MM.1S (cell line): ENCODE results near the gene HOXB2.

Experiments used
- DNase-seq: peaks from one replicate; pipeline ENCODE4 v3.0.0-alpha.2; 2015
- H2AFZ ChIP-seq: fragments of 300-600 bp; sonication (generic); 2 replicates; pipeline ENCODE4 v1.6.0; 2016; ENCODE audit warnings: antibody characterized with exemption, low read length
- H3F3A ChIP-seq: fragments of 300-600 bp; sonication (generic); 2 replicates; pipeline ENCODE4 v1.6.1; 2016; ENCODE audit warnings: mild to moderate bottlenecking, antibody characterized with exemption, low read length, moderate library complexity, mixed read lengths; ENCODE audit not compliant: insufficient read depth
- H3K27ac ChIP-seq: fragments of 300-600 bp; sonication (generic); 2 replicates; pipeline ENCODE4 v1.5.1; 2016; ENCODE audit warnings: mild to moderate bottlenecking, low read length
- H3K27me3 ChIP-seq: fragments of 300-600 bp; sonication (generic); replicated peaks from 2 replicates; pipeline ENCODE4 v1.6.0; 2016; ENCODE audit warnings: low read length; ENCODE audit not compliant: insufficient read depth
- H3K36me3 ChIP-seq: fragments of 300-600 bp; sonication (generic); replicated peaks from 2 replicates; pipeline ENCODE4 v1.6.1; 2016; ENCODE audit warnings: mild to moderate bottlenecking, low read length, mixed read lengths; ENCODE audit not compliant: insufficient read depth
- H3K4me1 ChIP-seq: fragments of 300-600 bp; sonication (generic); 2 replicates; pipeline ENCODE4 v1.6.1; 2016; ENCODE audit warnings: low read length, mixed read lengths
- H3K4me2 ChIP-seq: fragments of 300-600 bp; sonication (generic); 2 replicates; pipeline ENCODE4 v1.6.0; 2016; ENCODE audit warnings: low read depth, low read length
- H3K4me3 ChIP-seq: fragments of 300-600 bp; sonication (generic); 2 replicates; pipeline ENCODE4 v1.5.1; 2016; ENCODE audit warnings: low read length, mixed read lengths
- H3K79me2 ChIP-seq: fragments of 300-600 bp; sonication (generic); 2 replicates; pipeline ENCODE4 v1.6.1; 2016; ENCODE audit warnings: mixed run types, low read length, mixed read lengths
- H3K9ac ChIP-seq: fragments of 300-600 bp; sonication (generic); 2 replicates; pipeline ENCODE4 v1.6.1; 2016; ENCODE audit warnings: low read length, mixed read lengths
- H3K9me2 ChIP-seq: fragments of 300-600 bp; sonication (generic); replicated peaks from 2 replicates; pipeline ENCODE4 v1.6.1; 2016; ENCODE audit warnings: mild to moderate bottlenecking, low read length, mixed read lengths; ENCODE audit not compliant: insufficient read depth
- H3K9me3 ChIP-seq: fragments of 300-600 bp; sonication (generic); replicated peaks from 2 replicates; pipeline ENCODE4 v1.6.1; 2016; ENCODE audit warnings: mild to moderate bottlenecking, low read length, mixed read lengths; ENCODE audit not compliant: insufficient read depth
- H4K20me1 ChIP-seq: fragments of 300-600 bp; sonication (generic); 2 replicates; pipeline ENCODE4 v1.6.1; 2016; ENCODE audit warnings: mild to moderate bottlenecking, low read length, moderate library complexity, mixed read lengths; ENCODE audit not compliant: insufficient read depth
- CTCF ChIP-seq: fragments of 300-600 bp; sonication (generic); IDR thresholded peaks from 2 replicates; pipeline ENCODE4 v1.5.1; 2016; ENCODE audit warnings: antibody characterized with exemption, low read length, mixed read lengths
- EZH2 ChIP-seq: fragments of 300-600 bp; sonication (generic); optimal IDR thresholded peaks from 2 replicates; pipeline ENCODE3; 2017; ENCODE audit warnings: low read depth, mild to moderate bottlenecking, antibody characterized with exemption, low read length, mixed read lengths
- EZH2phosphoT487 ChIP-seq: fragments of 300-600 bp; sonication (generic); IDR thresholded peaks from 2 replicates; pipeline ENCODE4 v1.6.1; 2018; ENCODE audit warnings: antibody characterized with exemption, low read length

The HOXB2 gene

DNA sequence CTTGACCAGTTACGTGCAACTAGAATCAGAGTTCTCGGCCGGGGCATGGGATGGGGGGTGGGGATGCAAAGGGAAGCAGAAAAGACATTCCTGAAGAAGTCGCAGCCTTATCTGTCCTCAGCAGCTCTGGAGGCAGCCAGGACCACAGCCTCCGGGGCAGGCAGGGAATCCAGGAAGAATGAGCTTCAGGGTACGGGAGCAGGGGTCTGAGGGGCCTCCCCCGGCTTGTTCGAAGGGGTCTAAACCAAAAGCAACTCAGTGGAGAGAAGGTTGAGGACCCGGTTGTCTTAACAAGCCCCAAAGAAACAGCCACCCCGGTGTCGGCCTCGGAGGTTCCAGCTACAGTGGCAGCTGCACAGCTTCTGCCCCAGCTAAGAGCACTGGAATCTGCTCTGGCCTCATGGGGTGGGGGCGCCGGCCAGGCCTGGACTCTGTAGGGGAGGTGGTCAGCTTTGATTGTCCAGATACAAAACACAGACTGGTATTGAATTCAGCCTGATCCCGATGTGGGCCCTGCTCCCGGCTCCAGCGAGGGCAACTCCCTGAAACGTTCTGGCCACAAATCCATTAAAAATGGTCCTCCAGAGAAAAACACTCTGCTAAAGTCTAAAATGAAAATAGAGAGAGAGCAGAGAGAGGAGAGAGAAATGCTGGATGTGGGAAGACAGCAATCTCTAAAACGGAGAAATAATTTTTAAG, 25.6 kb upstream of the HOXB2 start:
- Histone ChIP-seq H3K9ac (no peak overlapping the region), H3F3A (no peaks in the 10 kb centered on the region), H3K4me3 (no peak overlapping the region), H3K27ac (no peak overlapping the region), H3K9me2 (no peaks in the 10 kb centered on the region), H3K79me2 (0 out of 2 replicates have a peak, but pooled peaks cover 3% of the 10 kb centered on the region), H3K9me3 (no peaks in the 10 kb centered on the region), H4K20me1 (no peaks in the 10 kb centered on the region), H3K27me3 (no peaks in the 10 kb centered on the region), H2AFZ (no peak overlapping the region), H3K4me2 (no peak overlapping the region), H3K36me3 (no peaks in the 10 kb centered on the region), H3K4me1 (no peaks in the 10 kb centered on the region)
- DNase-seq: no peak
- TF ChIP-seq CTCF (no peak), EZH2phosphoT487 (no peak), EZH2 (no peak)

DNA sequence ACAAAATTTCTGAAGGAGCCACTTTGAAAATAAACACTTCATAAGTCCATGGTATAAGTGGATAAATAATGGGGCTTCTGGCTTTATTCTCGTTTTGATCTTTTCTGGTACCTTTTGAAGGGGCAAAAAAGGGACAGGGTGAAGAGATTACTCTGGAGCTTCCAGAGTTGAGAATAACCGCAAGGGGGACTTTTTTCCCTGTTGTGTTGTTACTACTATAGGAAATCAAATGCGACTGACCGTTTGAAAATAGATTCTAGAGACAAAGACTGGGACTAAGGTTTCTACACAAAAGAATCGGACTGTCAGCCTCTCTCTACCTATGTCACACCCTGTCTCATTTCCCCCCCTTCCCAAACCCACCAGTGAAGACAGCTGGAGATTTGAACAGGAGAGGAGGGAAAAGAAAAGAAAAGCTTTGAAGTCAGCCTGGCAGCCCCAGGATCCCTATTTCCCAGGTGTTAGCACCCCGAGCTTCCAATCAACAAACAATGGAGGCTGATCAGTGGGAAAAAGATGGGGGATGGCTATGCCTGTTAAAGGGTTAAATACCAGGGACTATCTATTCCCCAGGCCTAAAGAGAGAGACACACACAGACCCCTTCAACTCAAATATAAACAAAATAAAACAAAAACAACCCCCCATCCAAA, 24.9 kb upstream of the HOXB2 start:
- Histone ChIP-seq H3K9me3 (no peaks in the 10 kb centered on the region), H3K36me3 (no peaks in the 10 kb centered on the region), H3K9me2 (no peaks in the 10 kb centered on the region), H4K20me1 (no peaks in the 10 kb centered on the region), H2AFZ (no peak overlapping the region), H3K79me2 (0 out of 2 replicates have a peak, but pooled peaks cover 3% of the 10 kb centered on the region), H3K4me2 (no peak overlapping the region), H3F3A (no peaks in the 10 kb centered on the region), H3K4me3 (no peak overlapping the region), H3K9ac (no peak overlapping the region), H3K4me1 (no peaks in the 10 kb centered on the region), H3K27me3 (no peaks in the 10 kb centered on the region), H3K27ac (no peak overlapping the region)
- no peak for DNase-seq
- no peak for TF ChIP-seq EZH2phosphoT487
- TF ChIP-seq EZH2: no peak
- TF ChIP-seq CTCF: no peak

GRCh38 chr17:48569240-48569582, 24.3 kb upstream of the HOXB2 start:
- Histone ChIP-seq H3K27me3 (no peaks in the 10 kb centered on the region), H3K27ac (no peak overlapping the region), H3K9me2 (no peaks in the 10 kb centered on the region), H3K79me2 (0 out of 2 replicates have a peak, but pooled peaks cover 3% of the 10 kb centered on the region), H3K4me3 (no peak overlapping the region), H2AFZ (no peak overlapping the region), H4K20me1 (no peaks in the 10 kb centered on the region), H3K9ac (no peak overlapping the region), H3F3A (no peaks in the 10 kb centered on the region), H3K9me3 (no peaks in the 10 kb centered on the region), H3K4me1 (no peaks in the 10 kb centered on the region), H3K4me2 (no peak overlapping the region), H3K36me3 (no peaks in the 10 kb centered on the region)
- TF ChIP-seq EZH2 (no peak), CTCF (no peak), EZH2phosphoT487 (no peak)
- DNase-seq: no peak
